C4-2B (cell line): ENCODE data around the gene TYSND1.

Source experiments
- CTCF ChIP-seq: fragments of 450-650 bp; conservative IDR thresholded peaks from 2 replicates; pipeline ENCODE4 v1.5.1; 2017; ENCODE audit warnings: mild to moderate bottlenecking
- ZFX ChIP-seq: fragments of 450-650 bp; IDR thresholded peaks from 2 replicates; pipeline ENCODE4 v1.6.1; 2017

- TF ChIP-seq CTCF (no peak), ZFX (no peak)
Observed at GRCh38 chr10:70193391-70193844, 46.9 kb upstream of the TYSND1 start.
